Femur (tissue), 1 donor: ENCODE measurements around the gene WDR87.
"Not testable (repeated sequence)": the region's sequence is repeated elsewhere in the genome, so short reads cannot be mapped to it uniquely, and the experiment has no call there.

ENCODE experiments used
- DNase-seq: peaks from one replicate; pipeline ENCODE4 v3.0.0-alpha.2; 2017

The WDR87 gene

GRCh38 chr19:37929355-37929923 lies 23.0 kb upstream of the WDR87 start:
- DNase-seq: no peak

GRCh38 chr19:37928527-37929286 lies 22.3 kb upstream of the WDR87 start:
- DNase-seq: no peak

GRCh38 chr19:37926711-37927110 lies 20.3 kb upstream of the WDR87 start:
- no peak for DNase-seq

GRCh38 chr19:37926255-37926654 lies 19.9 kb upstream of the WDR87 start:
- DNase-seq: no peak

GRCh38 chr19:37925212-37925611 lies 18.8 kb upstream of the WDR87 start:
- DNase-seq: no peak

GRCh38 chr19:37924573-37924972 lies 18.2 kb upstream of the WDR87 start:
- DNase-seq: not testable (repeated sequence)

- DNase-seq: no peak
These were observed 14.4 kb upstream of the WDR87 start for GRCh38 chr19:37920591-37921450.

GRCh38 chr19:37914908-37915307 lies 8.5 kb upstream of the WDR87 start:
- no peak for DNase-seq

- DNase-seq: no peak
These were observed 3.3 kb upstream of the WDR87 start for GRCh38 chr19:37909661-37910199.

GRCh38 chr19:37907735-37908455 lies 1.5 kb upstream of the WDR87 start:
- no peak for DNase-seq

GRCh38 chr19:37906869-37907734 lies 708 bp upstream of the WDR87 start, which contains the start of gene SIPA1L3:
Gene SIPA1L3 (plus strand): TSS chr19:37907208. CDS start chr19:38081566, 174,358 bp downstream.
- peak; percentile 98 for DNase-seq

- no peak for DNase-seq
These were observed 3.3 kb downstream of the WDR87 start for GRCh38 chr19:37903096-37903495.

- peak; percentile 78 for DNase-seq
These were observed 3.7 kb downstream of the WDR87 start for GRCh38 chr19:37902668-37903067.

- no peak for DNase-seq
These were observed 6.4 kb downstream of the WDR87 start for GRCh38 chr19:37899966-37900365.

- DNase-seq: no peak
These were observed 6.9 kb downstream of the WDR87 start for GRCh38 chr19:37899453-37899852.

- no peak for DNase-seq
These were observed 10.2 kb downstream of the WDR87 start for GRCh38 chr19:37896180-37896579.

- DNase-seq: no peak
These were observed 12.4 kb downstream of the WDR87 start for GRCh38 chr19:37893845-37894575.

- DNase-seq: no peak
These were observed 19.8 kb downstream of the WDR87 start for GRCh38 chr19:37886571-37886970.

GRCh38 chr19:37885392-37885791 lies 21.0 kb downstream of the WDR87 start:
- DNase-seq: no peak

GRCh38 chr19:37877147-37877546 lies 29.2 kb downstream of the WDR87 start:
- DNase-seq: no peak

GRCh38 chr19:37876032-37876431 lies 30.4 kb downstream of the WDR87 start:
- no peak for DNase-seq
